CD4-positive, alpha-beta T cell (primary cell): Measurements from ENCODE around the gene PHOSPHO1. TPM values are rescaled to one million over a fixed set of nuclear protein-coding genes. Genes with fewer than 3 reads are reported as not detected.
"Not testable (repeated sequence)": the region's sequence is repeated elsewhere in the genome, so short reads cannot be mapped to it uniquely, and the experiment has no call there.

ENCODE experiments used
- ATAC-seq: fragments of 200-7000 bp; cut with Tn5 transposase; one replicate; pipeline ENCODE4 v1.10.0; 2022; ENCODE audit warnings: mild to moderate bottlenecking; ENCODE audit not compliant: poor library complexity
- CTCF ChIA-PET: fragments of 350-600 bp; sonication (Branson Sonifier 250); formaldehyde crosslinking; loops from one replicate; lab custom pipeline; 2021; ENCODE audit warnings: antibody characterized with exemption, inconsistent platforms; lab: Charles Lee
- POLR2A ChIA-PET: fragments of 350-600 bp; sonication (Branson Sonifier 250); formaldehyde crosslinking; loops from one replicate; lab custom pipeline; 2021; ENCODE audit warnings: antibody characterized with exemption, inconsistent platforms; lab: Charles Lee
- DNase-seq, 14 experiments: peaks; one replicate each; pipeline ENCODE4 v3.0.0-alpha.2; 2013 to 2020; ENCODE audit warnings: mixed read lengths in 2 of 14
- H3K27ac ChIP-seq, 2 donors: one replicate each; pipeline versions ENCODE4 v1.5.1 to v1.7.0; 2013; ENCODE audit warnings: low read length in 2 of 2, low read depth in 1 of 2, mild to moderate bottlenecking in 1 of 2
- H3K27me3 ChIP-seq, 2 experiments: 1 replicate in 1 of 2; 2 replicates in 1 of 2; pipeline versions ENCODE4 v1.6.1 to v1.7.0; 2013; ENCODE audit warnings: low read length in 2 of 2, control low read depth in 1 of 2, mild to moderate bottlenecking in 1 of 2, moderate library complexity in 1 of 2; ENCODE audit not compliant: insufficient read depth in 2 of 2, control insufficient read depth in 1 of 2
- H3K36me3 ChIP-seq: one replicate; pipeline ENCODE4 v1.6.1; 2013; ENCODE audit warnings: low read length, control low read depth; ENCODE audit not compliant: insufficient read depth
- H3K4me1 ChIP-seq: one replicate; pipeline ENCODE4 v1.6.1; 2013; ENCODE audit warnings: low read length, control low read depth; ENCODE audit not compliant: insufficient read depth
- H3K4me3 ChIP-seq: one replicate; pipeline ENCODE4 v1.5.1; 2013; ENCODE audit warnings: mild to moderate bottlenecking, low read length, moderate library complexity
- H3K9me3 ChIP-seq, 2 experiments: 1 replicate in 1 of 2; 2 replicates in 1 of 2; pipeline versions ENCODE4 v1.6.1 to v1.7.0; 2013; ENCODE audit warnings: low read length in 2 of 2, mild to moderate bottlenecking in 2 of 2, control low read depth in 1 of 2, moderate library complexity in 1 of 2; ENCODE audit not compliant: control insufficient read depth in 1 of 2, insufficient read depth in 1 of 2
- H3K27ac Mint-ChIP-seq: one replicate; pipeline ENCODE4 v1.8.0; 2020; ENCODE audit warnings: mixed read lengths
- H3K27me3 Mint-ChIP-seq: one replicate; pipeline ENCODE4 v1.8.0; 2021; ENCODE audit warnings: mixed read lengths
- H3K36me3 Mint-ChIP-seq: one replicate; pipeline ENCODE4 v1.8.0; 2021; ENCODE audit warnings: low read depth, mixed read lengths
- H3K4me1 Mint-ChIP-seq: one replicate; pipeline ENCODE4 v1.8.0; 2021; ENCODE audit warnings: low read depth, mixed read lengths
- H3K4me3 Mint-ChIP-seq: one replicate; pipeline ENCODE4 v1.8.0; 2020; ENCODE audit warnings: mild to moderate bottlenecking, mixed read lengths
- H3K9me3 Mint-ChIP-seq: one replicate; pipeline ENCODE4 v1.8.0; 2020; ENCODE audit warnings: mixed read lengths
- intact Hi-C, 2 experiments: fragments of 100-400 bp; cut with DNase I in 1 of 2; cut with micrococcal nuclease in 1 of 2; formaldehyde crosslinking; loops; one replicate each; pipeline versions ENCODE4 v1.15.1 to v1.9.0; 2023 to 2025; cut with DNase I, micrococcal nuclease
- polyA plus RNA-seq, 2 donors: library from polyadenylated mRNA; unstranded; fragments of 120-200 nt; gene quantifications; one replicate each; pipeline ENCODE4 v1.2.1, GENCODE V29; 2013
- total RNA-seq, 174 experiments: library from RNA in 2 of 174; stranded (reverse) in 2 of 174; gene quantifications; one replicate each; pipeline ENCODE4 v1.2.3 and lab custom pipeline; 2021 to 2026
- TF ChIP-seq, protein P1 (sequence below): fragments of 200-600 bp; IDR thresholded peaks from one replicate; pipeline ENCODE4 v1.8.0; 2022; ENCODE audit warnings: antibody characterized with exemption, mild to moderate bottlenecking

Gene PHOSPHO1, protein sequence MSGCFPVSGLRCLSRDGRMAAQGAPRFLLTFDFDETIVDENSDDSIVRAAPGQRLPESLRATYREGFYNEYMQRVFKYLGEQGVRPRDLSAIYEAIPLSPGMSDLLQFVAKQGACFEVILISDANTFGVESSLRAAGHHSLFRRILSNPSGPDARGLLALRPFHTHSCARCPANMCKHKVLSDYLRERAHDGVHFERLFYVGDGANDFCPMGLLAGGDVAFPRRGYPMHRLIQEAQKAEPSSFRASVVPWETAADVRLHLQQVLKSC
- total RNA-seq = not detected
- 1.5 TPM for polyA plus RNA-seq (2013, experiment 1 of 2)
- polyA plus RNA-seq (2013, experiment 2 of 2) = 1.6 TPM
- 0 to 0.41 (median 0) reads per million in 172 experiments for total RNA-seq (lab: John Stamatoyannopoulos, UW)

DNA sequence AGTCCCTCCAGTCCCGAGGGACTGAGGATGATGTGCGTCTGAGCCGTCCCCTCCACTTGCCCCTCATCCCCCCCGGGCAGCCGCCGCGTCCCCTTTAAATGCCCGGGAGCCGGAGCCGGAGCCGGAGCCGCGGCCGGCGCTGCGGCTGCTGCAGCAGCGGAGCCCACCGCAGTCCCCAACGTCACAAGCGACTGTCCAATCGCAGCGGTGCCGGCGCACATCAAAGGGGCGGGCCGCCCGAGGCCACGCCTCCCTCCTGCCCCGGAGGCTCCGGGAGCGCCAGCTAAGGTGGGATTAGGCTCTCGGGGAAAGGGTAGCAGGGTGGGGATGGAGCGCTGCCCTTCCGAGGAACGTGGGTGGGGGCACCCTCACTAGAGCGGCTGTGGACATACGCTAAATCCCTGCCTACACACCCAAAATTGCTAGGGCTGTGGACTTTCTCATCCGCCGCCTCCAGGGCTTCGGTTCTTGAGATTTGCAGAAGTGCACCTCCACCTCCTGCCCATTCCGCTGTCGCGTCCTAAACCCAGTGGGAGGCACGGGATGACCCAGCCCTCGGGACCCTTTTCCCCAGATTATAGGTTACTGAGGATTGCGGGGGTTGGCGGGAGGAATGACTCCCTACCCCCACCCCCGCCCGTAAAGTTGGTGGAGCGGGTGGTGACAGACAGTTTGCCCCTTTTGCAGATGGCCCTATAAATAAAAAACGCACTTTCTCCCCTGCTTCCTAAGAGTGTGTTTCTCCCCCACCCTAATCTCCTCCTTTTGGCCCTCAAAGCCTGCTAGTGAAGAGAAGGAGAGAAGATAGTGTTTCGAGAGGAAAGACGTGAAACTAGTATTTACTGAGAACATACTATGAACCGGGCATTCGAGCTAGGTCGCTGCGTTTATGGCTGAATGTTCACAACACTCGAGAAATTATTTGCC is at the start of gene PHOSPHO1:
PHOSPHO1 (minus strand) TSS at position 152 of the 927 bp plus-strand sequence. CDS start 4,096 bp downstream, outside the sequence.
- Histone ChIP-seq H3K27ac (no peak within 1 kb of the TSS), H3K9me3 (no peaks in the 10 kb centered on the region), H3K27me3 (peaks cover 12 to 16% of the 10 kb centered on the region in 2 experiments), H3K36me3 (no peaks in the 10 kb centered on the region), H3K4me1 (peaks cover 28% of the 10 kb centered on the region), H3K4me3 (peak within 1 kb of the TSS; percentile 78)
- Mint-ChIP-seq H3K27ac (peak within 1 kb of the TSS; percentile 19), H3K27me3 (peaks cover 16% of the 10 kb centered on the region), H3K4me1 (peaks cover 11% of the 10 kb centered on the region), H3K9me3 (no peaks in the 10 kb centered on the region), H3K4me3 (peak within 1 kb of the TSS; percentile 84), H3K36me3 (no peaks in the 10 kb centered on the region)
- DNase-seq (peak; percentile 70 to 94 (median 82)), ATAC-seq (peak; percentile 93)
- POLR2A ChIA-PET = interaction anchor here (0.7 to 1.4 kb wide), 3 partner anchors 13 to 39 kb away, joined by 3 to 6 read pairs (median 4); no protein-coding TSS in a partner anchor
- intact Hi-C loops = loop anchor here in 1 of 2 experiments (2.0 to 5.0 kb wide), 2 partner anchors 38 to 61 kb away; no protein-coding TSS in a partner anchor
- TF ChIP-seq, protein P1, sequence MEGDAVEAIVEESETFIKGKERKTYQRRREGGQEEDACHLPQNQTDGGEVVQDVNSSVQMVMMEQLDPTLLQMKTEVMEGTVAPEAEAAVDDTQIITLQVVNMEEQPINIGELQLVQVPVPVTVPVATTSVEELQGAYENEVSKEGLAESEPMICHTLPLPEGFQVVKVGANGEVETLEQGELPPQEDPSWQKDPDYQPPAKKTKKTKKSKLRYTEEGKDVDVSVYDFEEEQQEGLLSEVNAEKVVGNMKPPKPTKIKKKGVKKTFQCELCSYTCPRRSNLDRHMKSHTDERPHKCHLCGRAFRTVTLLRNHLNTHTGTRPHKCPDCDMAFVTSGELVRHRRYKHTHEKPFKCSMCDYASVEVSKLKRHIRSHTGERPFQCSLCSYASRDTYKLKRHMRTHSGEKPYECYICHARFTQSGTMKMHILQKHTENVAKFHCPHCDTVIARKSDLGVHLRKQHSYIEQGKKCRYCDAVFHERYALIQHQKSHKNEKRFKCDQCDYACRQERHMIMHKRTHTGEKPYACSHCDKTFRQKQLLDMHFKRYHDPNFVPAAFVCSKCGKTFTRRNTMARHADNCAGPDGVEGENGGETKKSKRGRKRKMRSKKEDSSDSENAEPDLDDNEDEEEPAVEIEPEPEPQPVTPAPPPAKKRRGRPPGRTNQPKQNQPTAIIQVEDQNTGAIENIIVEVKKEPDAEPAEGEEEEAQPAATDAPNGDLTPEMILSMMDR = no peak
- CTCF ChIA-PET = interaction anchor here (1.9 kb wide), 1 partner anchor 51 kb away, joined by 7 read pairs; no protein-coding TSS in a partner anchor

DNA sequence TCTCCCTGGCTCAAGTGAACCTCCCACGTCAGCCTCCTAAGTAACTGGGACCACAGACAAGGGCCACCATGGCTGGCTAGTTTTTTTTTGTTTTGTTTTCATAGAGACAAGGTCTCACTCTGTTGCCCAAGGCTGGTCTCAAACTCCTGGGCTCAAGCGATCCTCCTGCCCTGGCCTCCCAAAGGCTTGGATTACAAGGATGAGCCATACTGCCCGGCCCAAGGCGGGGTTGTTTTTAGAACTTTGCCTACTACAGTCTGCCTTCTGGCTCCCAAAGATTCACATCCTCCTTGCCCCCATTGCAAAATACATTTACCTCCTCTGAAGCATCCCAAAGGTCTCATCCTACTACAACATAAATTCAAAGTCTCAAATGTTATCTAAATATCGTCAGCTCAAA is 49.5 kb upstream of the PHOSPHO1 start:
- intact Hi-C loops = no loop called here
- no peaks in the 10 kb centered on the region for H3K4me1 Mint-ChIP-seq
- H3K4me3 Mint-ChIP-seq = no peak overlapping the region
- H3K4me3 ChIP-seq = no peak overlapping the region
- peaks cover 5% of the 10 kb centered on the region for H3K27me3 Mint-ChIP-seq
- no peaks in the 10 kb centered on the region for H3K27me3 ChIP-seq
- no peaks in the 10 kb centered on the region for H3K4me1 ChIP-seq
- H3K36me3 Mint-ChIP-seq = no peaks in the 10 kb centered on the region
- H3K27ac Mint-ChIP-seq = no peak overlapping the region
- H3K9me3 ChIP-seq = no peaks in the 10 kb centered on the region
- ATAC-seq (no peak), DNase-seq (no peak)
- POLR2A ChIA-PET = no interaction called here
- no peaks in the 10 kb centered on the region for H3K36me3 ChIP-seq
- no peaks in the 10 kb centered on the region for H3K9me3 Mint-ChIP-seq
- no peak overlapping the region for H3K27ac ChIP-seq
- TF ChIP-seq, protein P1 = no peak
- CTCF ChIA-PET = no interaction called here

DNA sequence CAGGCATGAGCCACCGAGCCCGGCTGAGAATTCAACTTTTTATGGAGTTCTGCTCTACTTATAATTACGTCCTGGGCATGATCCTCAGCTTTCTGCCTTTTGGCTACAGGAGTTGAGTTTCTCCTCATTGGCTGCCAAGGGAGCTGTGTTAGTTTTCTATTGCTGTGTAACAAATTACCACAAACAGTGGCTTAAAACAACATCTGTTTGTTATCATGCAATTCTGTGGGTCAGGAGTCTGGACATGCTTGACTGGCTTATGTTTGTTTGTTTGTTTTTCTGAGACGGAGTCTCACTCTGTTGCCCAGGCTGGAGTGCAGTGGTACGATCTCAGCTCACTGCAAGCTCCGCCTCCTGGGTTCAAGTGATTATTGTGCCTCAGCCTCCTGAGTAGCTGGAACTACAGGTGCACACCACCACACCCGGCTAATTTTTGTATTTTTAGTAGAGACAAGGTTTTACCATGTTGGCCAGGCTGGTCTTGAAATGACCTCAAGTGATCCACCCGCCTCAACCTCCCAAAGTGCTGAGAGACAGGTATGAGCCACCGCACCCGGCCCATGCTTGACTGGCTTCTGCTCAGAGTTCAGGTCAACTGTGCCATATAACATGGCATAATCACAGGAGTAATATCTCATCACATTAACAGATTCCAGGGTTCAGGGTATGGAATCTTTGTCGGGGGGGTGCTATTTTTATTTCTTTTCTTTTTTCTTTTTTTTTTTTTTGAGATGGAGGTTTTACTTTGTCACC is 48.9 kb upstream of the PHOSPHO1 start:
- H3K27me3 Mint-ChIP-seq, H3K36me3 ChIP-seq, H3K27ac Mint-ChIP-seq, H3K4me3 Mint-ChIP-seq, H3K9me3 ChIP-seq, H3K9me3 Mint-ChIP-seq, H3K27me3 ChIP-seq, CTCF ChIA-PET, DNase-seq, ATAC-seq, H3K36me3 Mint-ChIP-seq, H3K27ac ChIP-seq, H3K4me1 Mint-ChIP-seq, POLR2A ChIA-PET, H3K4me3 ChIP-seq, H3K4me1 ChIP-seq: not testable (repeated sequence)
- intact Hi-C loops = loop anchor here in 1 of 2 experiments (5.0 kb wide), 1 partner anchor 97 kb away; no protein-coding TSS in a partner anchor
